Motor neuron (in vitro differentiated cells): Measurements from ENCODE around the gene RUNX2. TPM values are rescaled to one million over a fixed set of nuclear protein-coding genes. Genes with fewer than 3 reads are reported as not detected.
A peak's percentile ranks its signal among the peaks of the same experiment; 100 is the strongest.

Source experiments
- ATAC-seq, 8 experiments: fragments of 200-7000 bp; cut with Tn5 transposase; replicated peaks in 6 of 8; 2 replicates each; pipeline ENCODE4 v1.8.0; 2021; ENCODE audit warnings: mild to moderate bottlenecking in 8 of 8, moderate library complexity in 8 of 8
- H3K27ac ChIP-seq, 2 donors: fragments of 250-450 bp; sonication (Bioruptor Pico); 2 replicates each; pipeline ENCODE4 v1.9.0; 2021; ENCODE audit warnings: antibody characterized with exemption in 2 of 2, mild to moderate bottlenecking in 2 of 2, moderate library complexity in 1 of 2
- H3K4me1 ChIP-seq, 2 donors: fragments of 250-450 bp; sonication (Bioruptor Pico); replicated peaks in 1 of 2; 2 replicates each; pipeline ENCODE4 v1.6.1; 2021; ENCODE audit warnings: antibody characterized with exemption in 2 of 2, mild to moderate bottlenecking in 2 of 2, moderate library complexity in 1 of 2
- H3K4me3 ChIP-seq, 5 donors: fragments of 250-450 bp; sonication (Bioruptor Pico); 2 replicates each; pipeline ENCODE4 v1.9.0; 2021; ENCODE audit warnings: antibody characterized with exemption in 5 of 5, mild to moderate bottlenecking in 5 of 5, moderate library complexity in 4 of 5
- WGBS, 10 experiments: fragments of 450-650 bp; shearing (Covaris generic); methylation state at CpG; one replicate each; pipeline ENCODE4 v1.0.0; 2022; 5-methylcytosine and 5-hydroxymethylcytosine counted together
- in situ Hi-C, 9 experiments: fragments of 400-800 bp; cut with MboI; loops; one replicate each; pipeline ENCODE4 v1.15.0; 2021; ENCODE audit warnings: low sequenced_read_pairs in 9 of 9, low pct_unique_long_range_greater_than_20kb in 2 of 9; ENCODE audit not compliant: unreplicated experiment in 9 of 9
- total RNA-seq, 8 experiments: library from RNA; unstranded; fragments of 300-600 nt; gene quantifications; 2 replicates each; pipeline versions ENCODE4 v1.2.3 to v1.2.4, GENCODE V29; 2022

Gene RUNX2
- total RNA-seq, 8 experiments from 2014 or later = 0.46 to 7.8 (median 1.8) TPM

DNA sequence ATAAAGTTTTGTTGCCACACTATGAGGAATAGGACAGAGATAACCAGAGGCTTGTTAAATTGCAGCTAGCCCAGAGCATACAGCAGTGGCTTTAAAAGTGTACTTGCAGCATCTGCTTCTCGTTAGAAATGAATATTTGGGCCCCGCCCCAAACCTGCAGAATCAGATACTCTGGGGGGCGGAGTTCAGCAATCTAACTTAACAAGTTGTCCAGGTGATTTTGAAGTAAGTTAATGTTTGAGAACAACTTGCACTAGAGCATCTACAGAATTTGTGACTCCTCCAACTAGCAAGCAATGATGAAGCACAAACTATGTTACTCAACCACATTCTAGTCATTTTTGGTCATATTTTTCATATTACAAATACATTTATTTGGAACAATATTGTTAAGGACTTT lies 60.2 kb downstream of the RUNX2 start:
- in situ Hi-C loops = loop anchor here in 2 of 9 experiments (25.0 kb wide), 2 partner anchors 324 to 524 kb away; no protein-coding TSS in a partner anchor
- 0 to 100% (median 62%) methylated on average over 1 to 3 of the region's 3 CpGs; no CpG with 5 or more reads in 3 of the 10 experiments for WGBS, 10 experiments
- ATAC-seq = peak in 3 of 8 experiments; percentile 62 to 79 (median 77)

DNA sequence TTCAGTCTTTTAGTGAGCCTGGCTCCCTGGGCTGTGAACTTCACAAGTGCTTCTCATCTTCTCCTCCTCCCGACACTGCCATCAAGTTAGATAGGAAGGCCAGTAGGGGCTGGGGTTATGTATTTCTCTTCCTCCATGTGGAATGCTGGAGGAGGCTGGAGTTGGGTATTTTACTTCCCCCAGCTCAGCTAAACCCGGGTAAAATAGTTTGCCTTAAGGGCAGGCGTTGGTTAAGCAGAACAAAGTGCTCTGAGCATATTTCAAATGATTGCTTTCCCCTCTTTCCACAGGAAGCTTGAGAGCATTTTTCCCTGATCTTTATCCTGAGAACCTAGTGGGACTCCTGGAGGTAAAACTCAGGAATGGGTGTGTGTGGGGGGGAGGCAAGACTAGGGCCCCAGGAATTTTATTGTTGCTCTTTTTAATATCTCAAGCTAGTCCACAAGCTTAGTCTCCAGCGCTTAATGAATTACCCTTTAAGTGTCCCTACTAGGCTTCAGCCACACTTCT lies 66.5 kb downstream of the RUNX2 start:
- H3K4me1 ChIP-seq = no peaks in the 10 kb centered on the region
- H3K4me3 ChIP-seq = no peak overlapping the region
- 50 to 100% (median 80%) methylated on average over 2 to 4 of the region's 4 CpGs; no CpG with 5 or more reads in 3 of the 10 experiments for WGBS, 10 experiments
- in situ Hi-C loops = loop anchor here in 2 of 9 experiments (25.0 kb wide), 2 partner anchors 318 to 518 kb away; no protein-coding TSS in a partner anchor
- ATAC-seq = no peak
- no peak overlapping the region for H3K27ac ChIP-seq

More for the DNA sequence above, 60.2 kb downstream of the RUNX2 start:
- no peak overlapping the region for H3K27ac ChIP-seq
- no peaks in the 10 kb centered on the region for H3K4me1 ChIP-seq
- no peak overlapping the region for H3K4me3 ChIP-seq

DNA sequence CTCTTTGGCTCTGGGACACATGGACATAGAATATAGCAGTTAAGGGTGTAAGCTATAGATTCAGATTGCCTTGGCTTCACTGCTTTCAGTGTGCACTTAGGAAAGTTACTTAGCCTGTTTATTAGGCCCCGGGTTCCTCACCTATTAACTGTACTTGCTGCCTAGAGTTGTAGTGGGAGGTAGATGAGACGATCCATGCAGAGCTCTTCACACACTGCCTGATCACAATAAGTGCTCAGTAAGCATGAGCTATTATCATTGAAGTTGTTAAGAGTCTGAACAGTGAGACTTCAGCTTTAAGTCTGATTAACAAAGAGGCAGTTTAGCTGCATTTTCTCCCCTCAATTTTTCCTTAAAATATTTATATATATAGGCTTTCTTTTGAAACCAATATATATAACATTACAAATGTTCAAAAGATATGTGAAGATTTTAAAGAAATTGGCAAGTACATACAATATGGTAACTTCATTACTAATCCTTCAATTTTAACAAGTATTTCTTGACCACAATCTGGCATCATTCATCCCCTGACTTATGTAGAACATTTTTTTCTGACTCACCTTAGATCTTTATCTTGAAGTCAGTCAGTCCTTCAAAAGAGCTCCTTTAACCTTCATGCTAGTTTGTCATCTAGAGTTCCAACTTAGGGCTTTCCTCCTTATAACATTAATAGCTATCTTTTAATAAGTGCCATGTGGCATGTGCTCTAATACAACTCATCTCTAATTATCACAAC lies 70.1 kb downstream of the RUNX2 start:
- no peaks in the 10 kb centered on the region for H3K4me1 ChIP-seq
- no peak for ATAC-seq
- no peak overlapping the region for H3K4me3 ChIP-seq
- no peak overlapping the region for H3K27ac ChIP-seq
- 20 to 100% (median 71%) methylated on average over 1 to 2 of the region's 2 CpGs; no CpG with 5 or more reads in 2 of the 10 experiments for WGBS, 10 experiments
- in situ Hi-C loops = loop anchor here in 2 of 9 experiments (25.0 kb wide), 2 partner anchors 314 to 514 kb away; no protein-coding TSS in a partner anchor

DNA sequence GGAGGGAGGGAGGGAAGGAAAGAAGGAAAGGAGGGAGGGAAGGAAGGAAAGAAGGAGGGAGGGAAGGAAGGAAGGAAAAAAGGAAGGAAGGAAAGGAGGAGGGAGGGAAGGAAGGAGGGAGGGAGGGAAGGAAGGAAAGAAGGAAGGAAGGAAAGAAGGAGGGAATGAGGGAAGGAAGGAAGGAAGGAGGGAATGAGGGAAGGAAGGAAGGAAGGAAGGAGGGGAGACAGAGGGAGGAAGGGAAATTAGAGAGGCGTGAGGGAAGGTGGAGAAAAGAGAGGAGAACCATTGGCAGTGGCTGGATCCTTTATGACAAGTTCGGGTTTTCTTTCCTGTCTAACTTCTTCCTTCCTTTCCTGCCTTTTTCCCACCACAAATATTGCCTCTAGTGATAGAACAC lies 71.9 kb downstream of the RUNX2 start:
- in situ Hi-C loops = loop anchor here in 3 of 9 experiments (25.0 kb wide), 2 partner anchors 312 to 738 kb away; no protein-coding TSS in a partner anchor
- 100% methylated on average over 1 to 2 of the region's 2 CpGs; no CpG with 5 or more reads in 8 of the 10 experiments for WGBS, 10 experiments
- Histone ChIP-seq H3K27ac (no peak overlapping the region), H3K4me3 (no peak overlapping the region), H3K4me1 (no peaks in the 10 kb centered on the region)
- no peak for ATAC-seq

DNA sequence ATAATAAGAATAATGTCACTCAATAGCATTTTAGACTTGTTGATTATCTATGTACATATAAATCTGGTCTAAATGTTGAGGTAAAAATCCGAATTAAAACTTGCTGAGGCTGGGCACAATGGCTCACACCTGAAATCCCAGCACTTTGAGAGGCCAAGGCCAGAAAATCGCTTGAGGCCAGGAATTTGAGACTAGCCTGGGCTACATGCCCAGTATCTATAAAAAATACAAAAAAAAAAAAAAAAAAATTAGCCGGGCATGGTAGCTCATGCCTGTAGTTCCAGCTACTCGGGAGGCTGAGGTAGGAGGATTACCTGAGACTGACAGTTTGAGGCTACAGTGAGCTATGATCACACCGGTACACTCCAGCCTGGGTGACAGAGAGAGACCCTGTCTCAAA lies 83.8 kb downstream of the RUNX2 start:
- WGBS, 10 experiments = 69 to 98% (median 85%) methylated on average over 1 to 5 of the region's 5 CpGs
- in situ Hi-C loops = loop anchor here in 3 of 9 experiments (25.0 kb wide), 2 partner anchors 300 to 750 kb away; no protein-coding TSS in a partner anchor
- Histone ChIP-seq H3K4me3 (no peak overlapping the region), H3K27ac (no peak overlapping the region), H3K4me1 (no peaks in the 10 kb centered on the region)
- peak in 1 of 8 experiments; percentile 38 for ATAC-seq

DNA sequence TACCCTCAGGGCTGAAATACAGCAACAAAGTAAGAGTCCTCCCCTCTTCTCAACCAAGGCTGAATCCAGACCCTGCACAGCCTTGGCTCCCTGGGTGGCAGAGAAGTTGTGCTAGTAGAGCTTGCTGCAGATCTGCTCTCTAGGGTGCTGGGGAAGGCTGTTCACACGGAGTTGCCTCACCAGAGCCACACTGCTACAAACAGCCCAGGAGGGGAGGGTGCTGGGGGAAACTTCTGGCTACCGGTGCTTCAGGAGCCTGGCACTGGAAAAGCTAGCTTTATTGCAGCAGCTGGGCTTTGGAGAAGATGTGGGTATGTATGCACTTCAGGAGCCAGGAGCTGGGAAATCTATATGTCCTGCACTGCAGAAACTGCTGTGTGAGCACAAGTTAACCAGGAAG lies 87.2 kb downstream of the RUNX2 start:
- ATAC-seq = no peak
- H3K4me1 ChIP-seq = peaks cover 9 to 11% of the 10 kb centered on the region in 2 donors
- H3K27ac ChIP-seq = no peak overlapping the region
- H3K4me3 ChIP-seq = no peak overlapping the region
- in situ Hi-C loops = loop anchor here in 3 of 9 experiments (25.0 kb wide), 2 partner anchors 297 to 753 kb away; no protein-coding TSS in a partner anchor
- 20 to 80% (median 47%) methylated on average over 1 to 2 of the region's 2 CpGs; no CpG with 5 or more reads in 7 of the 10 experiments for WGBS, 10 experiments

DNA sequence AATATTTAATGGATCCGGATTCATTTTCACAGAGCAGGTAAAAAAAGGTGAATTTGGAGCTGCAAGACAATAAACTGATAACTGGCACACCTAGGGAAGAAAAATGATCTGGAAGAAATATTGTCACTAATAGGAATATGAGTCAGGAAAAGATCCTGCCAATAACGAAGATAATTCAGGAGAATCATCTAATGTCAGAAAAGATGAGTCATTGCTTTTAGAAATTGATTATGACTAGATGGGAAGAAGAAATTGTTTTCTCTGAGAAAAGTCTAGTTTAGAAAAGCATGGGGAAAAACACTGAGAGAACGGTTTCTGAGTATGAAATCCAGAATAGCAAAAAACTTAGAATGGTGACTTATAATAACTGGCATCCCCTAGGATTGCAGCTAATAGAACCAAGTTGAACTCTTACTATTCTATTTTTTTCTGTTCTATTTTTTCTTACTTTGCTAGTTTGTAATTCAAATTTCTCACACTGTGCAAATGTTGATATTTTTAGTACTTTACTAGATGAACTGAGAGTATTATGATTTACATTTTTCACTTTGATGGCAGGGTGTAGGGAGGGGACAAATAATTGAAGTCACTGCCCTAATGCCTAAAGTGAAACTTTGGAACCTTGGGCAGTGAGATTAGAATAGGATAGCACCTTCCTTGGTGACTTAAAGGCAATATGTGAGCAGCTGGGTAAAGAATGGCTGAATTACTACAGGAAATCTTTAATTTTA lies 87.8 kb downstream of the RUNX2 start:
- Histone ChIP-seq H3K4me1 (peaks cover 13 to 17% of the 10 kb centered on the region in 2 donors), H3K27ac (no peak overlapping the region), H3K4me3 (no peak overlapping the region)
- in situ Hi-C loops = loop anchor here in 3 of 9 experiments (25.0 kb wide), 2 partner anchors 296 to 754 kb away; no protein-coding TSS in a partner anchor
- ATAC-seq = peak in 1 of 8 experiments; percentile 22
- 34 to 88% (median 71%) methylated on average over 2 to 3 of the region's 3 CpGs for WGBS, 10 experiments

DNA sequence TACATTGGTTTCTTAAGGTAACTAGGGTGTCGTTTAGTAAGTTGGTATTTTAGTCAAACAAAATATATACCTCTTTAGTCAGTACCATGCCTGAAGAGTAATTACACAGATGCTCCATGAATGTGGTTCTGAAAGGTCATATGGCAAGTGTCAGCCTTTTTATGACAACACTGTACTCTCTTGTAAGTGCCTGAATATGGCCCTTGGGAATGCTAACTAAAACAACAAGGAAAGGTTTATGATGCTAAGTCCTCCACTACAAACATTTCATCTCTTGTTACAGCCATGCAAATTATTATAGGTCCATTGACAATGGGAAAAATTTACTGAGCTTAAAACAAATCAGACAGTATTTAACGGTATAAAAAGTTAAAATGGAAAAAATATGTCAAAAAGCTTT lies 88.6 kb downstream of the RUNX2 start:
- in situ Hi-C loops = loop anchor here in 3 of 9 experiments (25.0 kb wide), 2 partner anchors 296 to 754 kb away; no protein-coding TSS in a partner anchor
- H3K27ac ChIP-seq = no peak overlapping the region
- no peak for ATAC-seq
- H3K4me3 ChIP-seq = no peak overlapping the region
- H3K4me1 ChIP-seq = peaks cover 18 to 23% of the 10 kb centered on the region in 2 donors
- 53 to 100% (median 75%) methylated on average over 1 to 2 of the region's 2 CpGs; no CpG with 5 or more reads in 1 of the 10 experiments for WGBS, 10 experiments

DNA sequence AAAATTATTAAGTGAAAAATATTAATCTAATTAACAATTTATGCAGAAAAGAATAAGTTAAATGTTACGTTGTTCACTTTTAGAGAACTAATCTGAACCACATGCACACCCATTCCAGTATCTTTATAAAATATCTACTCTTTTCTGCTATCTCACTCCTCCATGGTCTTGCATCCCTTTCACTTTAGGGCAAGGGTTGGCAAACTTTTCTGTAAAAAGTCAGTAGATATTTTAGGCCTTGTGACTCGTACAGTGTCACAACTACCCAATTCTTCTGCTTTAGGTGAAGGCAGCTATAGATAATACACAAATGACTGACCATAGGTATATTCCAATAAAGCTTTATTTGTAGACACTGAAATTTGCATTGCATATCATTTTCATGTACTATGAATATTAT lies 89.3 kb downstream of the RUNX2 start:
- ATAC-seq = no peak
- H3K27ac ChIP-seq = no peak overlapping the region
- WGBS, 10 experiments = 60 to 100% (median 92%) methylated on average over 1 to 2 of the region's 2 CpGs
- no peak overlapping the region for H3K4me3 ChIP-seq
- in situ Hi-C loops = loop anchor here in 3 of 9 experiments (25.0 kb wide), 2 partner anchors 295 to 755 kb away; no protein-coding TSS in a partner anchor
- peaks cover 18 to 23% of the 10 kb centered on the region in 2 donors for H3K4me1 ChIP-seq

DNA sequence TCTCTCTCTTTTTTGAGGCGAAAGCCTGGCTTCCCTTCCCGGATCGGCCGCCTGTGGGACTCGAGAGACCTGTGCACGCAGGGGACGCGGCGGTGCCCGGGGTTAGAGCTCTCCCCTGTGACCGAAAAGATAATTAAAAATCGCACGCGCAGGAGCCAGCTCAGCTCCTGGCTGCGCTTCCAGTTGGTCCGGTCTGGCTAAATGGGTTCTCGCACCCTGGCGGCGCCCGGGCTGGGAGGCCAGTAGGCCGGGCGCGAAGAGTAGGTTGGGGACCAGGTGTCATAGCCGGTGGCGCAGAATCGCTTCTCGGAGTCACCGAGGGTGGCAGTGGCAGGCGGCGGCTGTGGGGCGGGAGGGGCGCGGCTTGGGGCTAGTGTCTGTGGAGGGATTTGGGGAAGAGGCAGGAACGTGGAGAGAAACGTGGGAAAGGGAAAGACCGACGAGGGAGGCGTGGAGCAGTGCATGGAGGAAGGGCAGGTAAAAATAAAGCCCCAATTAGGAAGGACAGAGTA lies 91.5 kb downstream of the RUNX2 start:
- in situ Hi-C loops = loop anchor here in 3 of 9 experiments (25.0 kb wide), 2 partner anchors 293 to 757 kb away; no protein-coding TSS in a partner anchor
- Histone ChIP-seq H3K27ac (no peak overlapping the region), H3K4me1 (peaks cover 18 to 23% of the 10 kb centered on the region in 2 donors), H3K4me3 (peak overlapping the region; percentile 5 to 59 (median 20))
- 0 to 100% (median 13%) methylated on average over 1 to 12 of the region's 38 CpGs; no CpG with 5 or more reads in 2 of the 10 experiments for WGBS, 10 experiments
- ATAC-seq = peak in 7 of 8 experiments; percentile 8 to 64 (median 50)

DNA sequence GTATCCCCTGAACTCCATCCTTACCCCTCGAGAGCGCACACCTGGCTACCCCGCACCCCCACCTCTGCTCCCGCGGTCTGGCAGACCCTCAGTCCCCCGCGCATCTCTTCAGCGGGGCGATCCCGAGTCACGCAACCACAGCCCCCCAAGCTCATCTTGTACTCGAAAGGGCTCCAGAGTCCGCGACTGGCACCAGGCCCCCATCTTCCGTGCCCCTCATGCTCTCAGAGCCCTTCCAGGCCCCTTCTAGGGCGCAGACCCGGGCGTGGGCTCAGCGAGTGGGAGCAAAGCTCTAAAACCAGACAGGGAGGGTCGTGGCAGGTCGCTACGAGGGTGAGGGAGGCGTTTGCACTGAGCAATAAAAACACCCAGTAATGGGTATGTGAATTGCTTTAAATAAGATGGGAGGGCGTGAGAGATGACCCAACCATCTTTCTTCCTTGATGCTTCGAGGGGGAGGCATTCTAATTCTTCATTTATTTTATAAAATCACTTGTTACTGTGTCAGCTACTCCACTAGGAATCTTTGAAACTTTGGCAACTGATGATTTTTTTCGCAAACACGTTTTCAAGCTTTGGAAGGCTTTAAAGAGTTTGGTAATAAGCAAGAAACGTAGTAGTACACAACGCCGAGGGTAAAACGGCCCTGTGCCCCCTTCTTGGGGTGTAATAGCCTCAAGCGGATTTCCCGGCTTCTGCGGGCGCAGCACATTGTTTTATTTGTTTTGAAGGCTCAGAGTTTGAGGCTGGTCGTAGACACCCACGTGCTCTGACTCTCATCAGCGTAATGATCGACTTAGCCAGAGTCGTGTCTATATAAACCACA lies 92.2 kb downstream of the RUNX2 start:
- no peak overlapping the region for H3K27ac ChIP-seq
- WGBS, 10 experiments = 0 to 20% (median 2%) methylated on average over 3 to 19 of the region's 40 CpGs
- peak overlapping the region in 3 of 5 donors; percentile 20 to 59 (median 22) for H3K4me3 ChIP-seq
- peaks cover 18 to 23% of the 10 kb centered on the region in 2 donors for H3K4me1 ChIP-seq
- in situ Hi-C loops = loop anchor here in 3 of 9 experiments (25.0 kb wide), 2 partner anchors 292 to 758 kb away; no protein-coding TSS in a partner anchor
- no peak for ATAC-seq
